GM08714 (cell line): Measurements from ENCODE around the gene LRBA.
A peak's percentile ranks its signal among the peaks of the same experiment; 100 is the strongest.

Source experiments
- H3K4me3 ChIP-seq: fragments of 200-500 bp; sonication (Bioruptor generic); 2 replicates; pipeline ENCODE4 v1.5.1; 2014; ENCODE audit warnings: mild to moderate bottlenecking, low read length, inconsistent platforms
- ZNF274 ChIP-seq: IDR thresholded peaks from 2 replicates; pipeline ENCODE4 v1.6.1; 2012; ENCODE audit warnings: mild to moderate bottlenecking, low read depth, low read length

LRBA gene

DNA sequence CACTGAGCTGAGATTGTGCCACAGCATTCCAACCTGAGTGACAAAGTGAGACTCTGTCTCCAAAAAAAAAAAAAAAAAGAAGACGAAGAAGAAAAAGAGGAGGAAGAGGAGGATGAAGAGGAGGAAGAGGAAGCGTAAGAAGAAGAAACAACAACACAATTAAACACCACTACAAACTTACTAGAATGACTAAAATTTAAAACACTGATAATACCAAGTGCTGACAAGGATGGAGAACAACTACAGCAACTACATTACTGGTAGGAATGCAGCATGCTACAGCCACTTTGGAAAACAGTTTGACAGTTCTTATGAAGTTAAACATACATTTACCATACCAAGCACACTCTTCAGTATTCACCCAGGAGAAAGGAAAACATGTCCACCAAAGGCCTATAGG is 24.1 kb downstream of the LRBA start:
- no peak overlapping the region for H3K4me3 ChIP-seq
- no peak for TF ChIP-seq ZNF274

DNA sequence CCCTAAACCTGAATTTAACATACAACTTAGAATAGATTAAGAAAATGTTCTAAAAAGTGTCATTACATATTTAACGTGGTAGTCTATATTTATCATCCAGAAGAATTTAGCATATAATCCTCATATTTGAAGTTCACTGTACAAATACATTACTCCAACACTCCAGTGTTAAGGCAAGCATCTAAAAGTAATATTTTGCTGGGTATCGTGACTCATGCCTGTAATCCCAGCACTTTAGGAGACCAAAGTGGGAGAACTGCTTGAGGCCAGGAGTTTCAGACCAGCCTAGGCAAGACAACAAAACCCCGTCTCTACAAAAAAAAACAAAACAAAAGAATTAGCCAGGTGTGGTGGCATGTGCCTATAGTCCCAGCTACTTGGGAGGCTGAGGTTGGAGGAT is 24.8 kb downstream of the LRBA start:
- H3K4me3 ChIP-seq = no peak overlapping the region
- no peak for TF ChIP-seq ZNF274

DNA sequence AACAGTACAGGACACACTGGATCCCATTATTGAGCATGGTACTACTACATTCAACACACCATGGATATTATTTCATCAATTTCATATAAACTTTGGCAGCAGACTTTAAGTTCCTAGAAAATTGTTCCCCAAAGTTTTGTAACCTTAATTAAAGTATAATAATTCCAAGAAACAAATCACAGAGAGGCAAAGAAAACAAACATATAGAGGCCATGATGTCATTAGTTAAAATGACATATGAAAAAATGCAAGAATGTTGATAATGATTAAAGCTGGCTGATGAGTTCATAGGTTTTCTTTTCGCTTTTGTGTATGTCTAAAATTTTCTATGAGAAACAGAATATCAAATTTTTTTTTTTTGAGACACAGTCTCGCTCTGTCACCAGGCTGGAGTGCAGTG is 26.8 kb downstream of the LRBA start:
- TF ChIP-seq ZNF274 = no peak
- no peak overlapping the region for H3K4me3 ChIP-seq

DNA sequence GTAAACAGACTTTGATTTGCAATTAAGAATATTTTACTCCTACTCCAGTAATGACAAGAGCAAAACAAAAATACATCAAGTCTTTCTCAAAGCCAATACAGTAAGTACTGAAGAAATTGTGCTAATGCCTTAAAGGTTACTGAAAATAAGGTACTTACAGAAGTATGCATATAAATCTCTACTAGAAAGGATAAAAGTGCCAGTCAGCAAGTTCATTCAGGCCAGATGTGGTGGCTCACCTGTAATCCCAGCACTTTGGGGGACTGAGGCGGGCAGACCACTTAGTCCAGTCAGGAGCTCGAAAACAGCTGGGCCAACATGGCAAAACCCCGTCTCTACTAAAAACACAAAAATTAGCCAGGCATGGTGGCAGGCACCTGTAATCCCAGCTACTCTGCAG is 27.9 kb downstream of the LRBA start:
- H3K4me3 ChIP-seq = no peak overlapping the region
- TF ChIP-seq ZNF274 = no peak

DNA sequence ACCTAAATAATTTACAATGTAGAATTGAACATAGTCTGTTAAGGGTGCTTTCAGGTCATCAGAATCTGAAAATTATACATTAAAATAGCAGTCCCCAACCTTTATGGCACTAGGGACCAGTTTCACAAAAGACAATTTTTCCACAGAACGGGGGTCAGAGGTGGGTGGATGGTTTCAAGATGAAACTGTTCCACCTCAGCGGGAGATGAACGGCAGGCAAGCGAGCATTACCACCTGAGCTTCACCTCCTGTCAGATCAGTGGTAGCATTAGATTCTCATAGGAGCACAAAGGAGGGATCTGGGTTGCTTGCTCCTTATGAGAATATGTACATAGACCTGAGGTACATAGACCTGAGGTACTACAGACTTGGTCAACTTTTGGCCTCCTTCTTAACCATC is 29.0 kb downstream of the LRBA start:
- no peak overlapping the region for H3K4me3 ChIP-seq
- TF ChIP-seq ZNF274 = no peak

DNA sequence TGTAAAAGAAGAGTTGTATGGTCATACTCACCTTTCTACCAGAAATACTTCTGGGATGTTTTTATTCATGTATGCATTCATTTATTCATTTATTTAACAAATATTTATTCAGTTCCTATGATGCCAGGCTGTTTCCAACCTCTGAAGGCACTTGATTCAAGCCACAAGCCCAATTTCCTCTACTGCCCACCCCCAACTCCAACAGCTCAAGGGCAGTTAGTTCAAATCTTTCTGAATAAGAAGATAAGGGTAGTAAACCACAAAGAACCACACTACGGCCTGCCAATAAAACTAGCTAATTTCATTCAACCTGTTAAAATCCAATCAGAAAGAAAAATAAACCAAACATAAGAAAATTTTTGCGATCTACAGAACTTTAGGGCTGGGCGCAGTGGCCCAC is 31.2 kb downstream of the LRBA start:
- TF ChIP-seq ZNF274 = no peak
- no peak overlapping the region for H3K4me3 ChIP-seq

DNA sequence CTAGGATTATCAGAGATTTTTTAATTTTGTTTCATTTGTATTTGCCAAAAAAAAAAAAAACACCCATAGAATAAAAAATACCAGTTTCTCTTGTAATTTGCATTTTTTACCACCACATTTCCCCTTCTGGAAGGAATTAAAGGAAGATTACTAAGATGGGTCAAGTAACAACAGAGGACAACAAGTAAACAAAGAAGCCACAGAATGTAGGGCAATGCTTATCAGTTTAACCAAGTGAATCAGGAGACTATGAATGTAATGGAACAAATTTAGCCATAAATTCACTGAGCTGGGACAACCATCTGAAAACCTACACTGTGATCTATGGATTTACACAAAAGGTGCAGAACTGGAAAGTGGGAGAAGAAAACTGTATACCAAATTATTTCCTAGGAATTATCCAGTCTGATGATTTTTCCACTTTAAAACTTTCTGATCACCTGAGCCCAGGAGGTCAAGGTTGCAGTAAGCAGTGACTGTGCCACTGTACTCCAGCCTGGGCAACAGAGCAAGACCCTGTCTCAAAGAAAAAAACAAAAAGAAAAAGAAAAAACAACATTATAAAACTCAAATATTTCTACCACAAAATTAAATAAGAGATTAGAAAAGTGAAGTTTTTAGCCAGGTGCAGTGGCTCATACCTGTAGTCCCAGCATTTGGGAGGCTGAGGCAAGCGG is 32.4 kb downstream of the LRBA start:
- no peak for TF ChIP-seq ZNF274
- H3K4me3 ChIP-seq = no peak overlapping the region

DNA sequence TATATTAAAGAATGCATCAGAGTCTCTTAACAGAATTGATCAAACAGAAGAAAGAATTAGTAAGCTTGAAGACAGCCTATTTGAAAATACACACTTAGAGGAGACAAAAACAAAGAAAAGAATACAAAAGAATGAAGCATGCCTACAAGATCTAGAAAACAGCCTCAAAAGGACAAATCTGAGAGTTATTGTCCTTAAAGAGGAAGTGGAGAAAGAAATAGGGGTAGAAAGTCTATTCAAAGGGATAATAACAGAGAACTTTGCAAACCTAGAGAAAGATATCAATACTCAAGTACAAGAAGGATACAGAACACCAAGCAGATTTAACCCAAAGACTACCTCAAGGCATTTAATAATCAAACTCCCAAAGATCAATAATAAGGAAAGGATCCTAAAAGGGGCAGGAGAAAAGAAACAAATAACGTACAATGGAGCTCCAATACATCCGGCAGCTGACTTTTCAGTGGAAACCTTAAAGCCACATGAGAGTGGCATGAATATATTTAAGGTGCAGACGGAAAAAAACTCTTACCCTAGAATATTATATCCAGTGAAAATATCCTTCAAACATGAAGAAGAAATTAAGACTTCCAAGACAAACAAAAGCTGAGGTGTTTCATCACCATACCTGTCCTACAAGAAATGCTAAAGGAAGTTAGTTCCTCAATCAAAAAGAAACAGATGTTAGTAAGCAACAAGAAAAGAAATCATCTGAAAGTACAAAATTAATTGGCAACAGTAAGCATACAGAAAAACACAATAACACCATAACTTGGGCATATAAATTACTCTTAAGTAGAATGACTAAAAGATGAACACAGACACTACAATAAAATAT is 36.1 kb downstream of the LRBA start:
- no peak overlapping the region for H3K4me3 ChIP-seq
- no peak for TF ChIP-seq ZNF274

DNA sequence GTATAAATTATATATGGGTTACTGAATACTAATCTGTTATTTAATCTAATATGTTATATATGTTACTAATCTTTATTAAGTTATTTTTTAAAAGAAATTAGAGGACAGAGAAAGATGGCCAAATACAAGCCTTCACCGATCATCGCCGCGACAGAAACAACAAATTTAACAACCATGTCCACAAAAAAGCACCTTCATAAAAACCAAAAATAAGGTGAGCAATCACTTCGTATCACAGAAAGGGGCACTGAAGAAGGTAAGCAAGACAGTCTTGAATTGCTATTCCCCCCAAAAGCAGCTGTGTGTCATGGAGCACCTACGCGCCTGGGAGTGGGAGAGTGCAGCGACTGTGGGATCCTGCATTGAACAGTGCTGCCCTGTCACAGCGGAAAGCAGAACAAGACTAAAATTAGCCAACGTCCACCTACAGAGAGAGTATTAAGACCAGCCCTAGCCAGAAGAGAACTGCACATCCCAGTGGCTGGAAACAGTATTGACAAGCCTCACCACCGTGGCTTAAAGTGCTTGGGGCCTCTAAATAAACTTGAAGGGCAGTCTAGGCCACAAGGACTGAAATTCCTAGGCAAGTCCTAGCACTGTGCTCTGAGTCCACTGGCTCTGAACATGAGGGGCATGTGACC is 38.5 kb downstream of the LRBA start:
- no peak for TF ChIP-seq ZNF274

DNA sequence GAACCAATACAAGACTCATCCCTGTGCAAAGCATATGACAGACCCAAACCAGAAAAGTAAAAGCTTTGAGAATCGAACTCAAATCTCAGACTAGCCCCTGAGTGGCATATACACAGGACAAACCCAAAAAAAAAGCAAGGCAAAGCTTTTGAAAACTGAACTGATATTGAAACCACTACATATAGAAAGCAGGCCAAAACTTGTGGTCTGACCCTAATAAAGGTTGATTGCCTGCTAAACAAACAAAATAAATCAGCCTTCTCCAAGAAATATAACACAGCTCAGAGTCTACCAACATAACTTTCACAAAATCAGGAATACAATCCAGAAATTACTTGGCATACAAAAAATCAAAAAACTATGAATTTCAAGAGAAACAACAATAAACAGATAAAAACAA is 40.3 kb downstream of the LRBA start:
- peak overlapping the region; percentile 38; the same call in 1 of the 2 replicates for H3K4me3 ChIP-seq
- TF ChIP-seq ZNF274 = no peak

More for the DNA sequence above, 38.5 kb downstream of the LRBA start:
- no peak overlapping the region for H3K4me3 ChIP-seq

DNA sequence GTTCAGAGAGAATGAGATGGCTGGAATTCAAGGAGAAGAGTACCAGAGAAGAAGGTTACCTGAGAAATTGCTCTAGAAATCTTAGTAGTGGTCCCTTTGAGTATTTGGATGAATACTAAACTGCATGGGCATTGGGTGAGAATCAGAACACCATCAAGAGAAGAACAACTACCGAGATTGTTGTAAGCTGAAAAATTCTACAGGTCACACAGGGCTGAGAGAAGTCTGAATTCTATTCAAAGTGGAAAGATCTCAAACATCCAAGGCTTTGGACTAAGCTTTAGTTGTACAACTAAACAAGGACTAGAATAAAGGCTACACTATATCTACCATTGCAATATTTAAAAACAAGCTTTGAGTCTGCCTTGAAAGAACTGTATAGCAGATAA is 40.8 kb downstream of the LRBA start:
- H3K4me3 ChIP-seq = no peak overlapping the region
- TF ChIP-seq ZNF274 = no peak

DNA sequence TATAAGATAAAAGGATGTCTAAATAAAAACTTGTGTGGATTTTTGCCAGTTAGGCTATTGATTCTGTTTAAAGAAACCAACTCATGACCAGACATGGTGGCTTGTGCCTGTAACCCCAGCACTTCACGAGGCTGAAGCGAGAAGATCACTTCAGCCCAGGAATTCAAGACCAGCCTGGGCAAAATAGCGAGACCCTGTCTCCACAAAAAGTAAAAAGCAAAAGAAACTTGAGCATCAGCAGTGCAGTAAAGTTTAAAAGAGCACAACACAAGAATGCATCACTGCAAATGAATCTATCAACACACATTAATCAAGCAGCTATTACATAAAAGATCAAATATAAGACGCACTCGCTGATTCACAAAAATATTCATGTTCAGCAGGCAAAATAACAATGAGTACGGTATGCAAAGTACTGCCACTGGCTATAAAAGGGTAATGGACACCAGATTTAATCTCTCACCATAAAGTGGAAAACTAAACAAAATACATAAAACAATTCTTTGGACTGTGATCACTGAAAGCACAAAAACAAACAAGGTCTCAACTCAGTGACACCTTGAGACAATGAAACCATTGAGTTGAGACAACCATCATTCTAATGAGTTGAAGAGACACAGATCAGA is 41.3 kb downstream of the LRBA start:
- no peak overlapping the region for H3K4me3 ChIP-seq
- no peak for TF ChIP-seq ZNF274

DNA sequence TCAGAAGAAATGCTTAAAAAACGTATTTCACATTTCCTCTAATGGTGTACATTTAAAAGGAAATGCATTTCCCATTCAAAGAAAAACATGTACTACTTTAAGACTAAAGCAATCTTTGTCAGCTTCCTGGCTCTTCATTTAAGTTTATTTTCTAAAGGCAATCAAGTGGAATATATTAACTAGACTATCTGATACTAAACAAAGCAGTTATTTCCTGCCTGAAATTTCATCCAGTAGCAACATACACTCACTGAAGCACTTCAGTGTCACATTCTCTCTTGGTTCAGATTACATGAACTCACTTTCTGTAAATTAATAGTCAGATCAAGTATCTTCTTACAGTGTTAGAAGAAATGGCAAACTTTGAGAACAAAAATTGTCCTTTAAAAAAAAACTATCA is 42.5 kb downstream of the LRBA start:
- H3K4me3 ChIP-seq = no peak overlapping the region
- no peak for TF ChIP-seq ZNF274

DNA sequence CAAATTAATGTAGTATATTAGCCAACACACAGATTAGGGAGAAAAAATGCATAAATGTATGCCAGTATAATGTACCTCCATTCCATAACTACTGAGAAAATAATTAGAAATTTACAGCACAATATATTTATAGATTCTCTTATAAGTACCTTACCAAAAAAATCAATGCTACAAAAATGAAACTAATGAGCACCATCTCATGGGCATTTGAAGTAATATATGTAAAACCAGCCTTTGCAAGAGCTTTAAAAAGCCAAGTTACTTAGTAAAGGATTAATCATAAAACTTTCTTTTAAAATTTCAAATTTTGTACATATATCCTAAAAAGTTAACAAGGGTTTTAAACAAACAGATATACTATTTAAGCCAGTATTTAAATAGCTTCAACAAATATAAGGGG is 43.2 kb downstream of the LRBA start:
- TF ChIP-seq ZNF274 = no peak
- H3K4me3 ChIP-seq = no peak overlapping the region
